HCT116 (cell line): ENCODE data around the gene SLC35F3. TPM values are rescaled to one million over a fixed set of nuclear protein-coding genes. Genes with fewer than 3 reads are reported as not detected.

Experiments
- ATAC-seq: fragments of 200-7000 bp; cut with Tn5 transposase; 2 replicates; pipeline ENCODE4 v1.9.1; 2020; ENCODE audit warnings: mild to moderate bottlenecking, moderate library complexity
- BruUV-seq: library from RNA; stranded (reverse); fragments of 400-500 nt; replicated peaks from 2 replicates; lab custom pipeline; 2021; lab: Mats Ljungman, UMichigan
- CTCF ChIA-PET: fragments of 300-600 bp; sonication (Branson Sonifier 250); formaldehyde crosslinking; loops from one replicate; lab custom pipeline; 2021; ENCODE audit warnings: antibody characterized with exemption; lab: Charles Lee
- POLR2A ChIA-PET: fragments of 300-600, 350-600 bp; sonication (Branson Sonifier 250); formaldehyde crosslinking; loops from one replicate; lab custom pipeline; 2021; ENCODE audit warnings: antibody characterized with exemption; lab: Charles Lee
- RAD21 ChIA-PET, 2 experiments: fragments of 300-600 bp; sonication (Branson Sonifier 250); formaldehyde crosslinking; loops; one replicate each; lab custom pipeline; 2023; ENCODE audit warnings: low total read pairs in 2 of 2; ENCODE audit not compliant: uncharacterized antibody in 2 of 2, unreplicated experiment in 2 of 2, low non-redundant PET in 1 of 2; lab: Charles Lee
- DNase-seq: peaks from one replicate; pipeline ENCODE4 v3.0.0-alpha.2; 2010; ENCODE audit warnings: low read depth, low spot score
- H2AFZ ChIP-seq: fragments of 200-600 bp; shearing (Covaris generic), sonication (generic); 2 replicates; pipeline ENCODE4 v1.6.1; 2017; ENCODE audit warnings: low read depth, mixed run types, mixed read lengths, antibody characterized with exemption, low read length; ENCODE audit not compliant: poor library complexity, severe bottlenecking
- H3K27ac ChIP-seq: 2 replicates; pipeline ENCODE4 v1.5.1; 2012; ENCODE audit warnings: low read depth, low read length
- H3K27me3 ChIP-seq: fragments of 200-600 bp; sonication (generic); 2 replicates; pipeline ENCODE4 v1.6.1; 2016; ENCODE audit warnings: mixed run types, low read length, mixed read lengths; ENCODE audit not compliant: insufficient read depth
- H3K36me3 ChIP-seq, 2 experiments: fragments of 200-500 bp in 1 of 2; fragments of 200-600 bp in 1 of 2; sonication (Bioruptor generic) in 1 of 2; sonication (generic) in 1 of 2; 2 replicates each; pipeline versions ENCODE4 v1.5.1 to v1.6.1; 2014 to 2016; ENCODE audit warnings: low read length in 2 of 2, inconsistent platforms in 1 of 2, mixed read lengths in 1 of 2, mixed run types in 1 of 2; ENCODE audit not compliant: insufficient read depth in 2 of 2, control insufficient read depth in 1 of 2
- H3K4me1 ChIP-seq, 2 experiments: fragments of 200-600 bp in 1 of 2; sonication (generic) in 1 of 2; 2 replicates each; pipeline versions ENCODE4 v1.5.1 to v1.6.1; 2012 to 2017; ENCODE audit warnings: low read length in 2 of 2, inconsistent platforms in 1 of 2, mild to moderate bottlenecking in 1 of 2, mixed read lengths in 1 of 2, mixed run types in 1 of 2, moderate library complexity in 1 of 2; ENCODE audit not compliant: insufficient read depth in 2 of 2, control insufficient read depth in 1 of 2
- H3K4me2 ChIP-seq: fragments of 200-600 bp; sonication (generic); 2 replicates; pipeline ENCODE4 v1.6.1; 2017; ENCODE audit warnings: mixed run types, low read length, mixed read lengths
- H3K4me3 ChIP-seq, 2 experiments: fragments of 200-600 bp in 1 of 2; sonication (generic) in 1 of 2; replicated peaks in 1 of 2; 2 replicates each; pipeline ENCODE4 v1.5.1; 2011 to 2016; ENCODE audit warnings: low read length in 2 of 2, control low read depth in 1 of 2, low read depth in 1 of 2, mild to moderate bottlenecking in 1 of 2, mixed read lengths in 1 of 2, mixed run types in 1 of 2
- H3K79me2 ChIP-seq: fragments of 200-600 bp; sonication (generic); 2 replicates; pipeline ENCODE4 v1.6.1; 2017; ENCODE audit warnings: mild to moderate bottlenecking, mixed run types, low read length, moderate library complexity, mixed read lengths; ENCODE audit not compliant: insufficient read depth
- H3K9ac ChIP-seq: fragments of 200-600 bp; sonication (generic); 2 replicates; pipeline ENCODE4 v1.6.1; 2016; ENCODE audit warnings: low read length, mixed read lengths
- H3K9me2 ChIP-seq: fragments of 200-600 bp; sonication (generic), shearing (Covaris generic); 2 replicates; pipeline ENCODE4 v1.6.1; 2017; ENCODE audit warnings: mixed run types, mild to moderate bottlenecking, moderate library complexity; ENCODE audit not compliant: insufficient read depth
- H3K9me3 ChIP-seq, 2 experiments: fragments of 200-500 bp in 1 of 2; fragments of 200-600 bp in 1 of 2; sonication (Bioruptor generic) in 1 of 2; sonication (generic) in 1 of 2; 2 replicates each; pipeline ENCODE4 v1.6.1; 2014 to 2017; ENCODE audit warnings: low read length in 2 of 2, mixed read lengths in 2 of 2, inconsistent platforms in 1 of 2, low read depth in 1 of 2, mild to moderate bottlenecking in 1 of 2, mixed run types in 1 of 2, moderate library complexity in 1 of 2; ENCODE audit not compliant: control insufficient read depth in 1 of 2, insufficient read depth in 1 of 2
- H4K20me1 ChIP-seq: fragments of 200-600 bp; sonication (generic), shearing (Covaris generic); 2 replicates; pipeline ENCODE4 v1.6.1; 2017; ENCODE audit warnings: mixed run types, mild to moderate bottlenecking, moderate library complexity; ENCODE audit not compliant: insufficient read depth
- CBX3 ChIP-seq: IDR thresholded peaks from 2 replicates; pipeline ENCODE4 v1.6.1; 2012; ENCODE audit warnings: low read depth
- CEBPB ChIP-seq: IDR thresholded peaks from 2 replicates; pipeline ENCODE4 v1.6.1; 2012; ENCODE audit warnings: low read depth
- EGR1 ChIP-seq: IDR thresholded peaks from 2 replicates; pipeline ENCODE4 v1.6.1; 2012; ENCODE audit warnings: low read depth
- EZH2 ChIP-seq: fragments of 200-600 bp; sonication (generic); IDR thresholded peaks from 2 replicates; pipeline ENCODE4 v1.6.1; 2017; ENCODE audit warnings: antibody characterized with exemption, mixed run types
- EZH2phosphoT487 ChIP-seq: fragments of 200-600 bp; IDR thresholded peaks from 2 replicates; pipeline ENCODE4 v1.6.1; 2018; ENCODE audit warnings: antibody characterized with exemption, borderline replicate concordance
- SIN3A ChIP-seq: IDR thresholded peaks from 2 replicates; pipeline ENCODE4 v1.6.1; 2012; ENCODE audit warnings: low read depth
- YY1 ChIP-seq: IDR thresholded peaks from 2 replicates; pipeline ENCODE4 v1.6.1; 2011; ENCODE audit warnings: low read length, low read depth, moderate library complexity, mild to moderate bottlenecking; ENCODE audit not compliant: insufficient replicate concordance; ENCODE audit errors: extremely low read depth
- ZNF274 ChIP-seq: fragments of 200-500 bp; sonication (Bioruptor generic); IDR thresholded peaks from 2 replicates; pipeline ENCODE4 v1.6.1; 2014; ENCODE audit warnings: mild to moderate bottlenecking, low read depth, low read length, inconsistent platforms
- intact Hi-C: fragments of 100-400 bp; cut with micrococcal nuclease; formaldehyde crosslinking; loops from 2 replicates; pipeline ENCODE4 v1.10.0; 2022
- total RNA-seq: library from RNA; stranded (reverse); gene quantifications from one replicate; pipeline ENCODE4 v1.2.1, GENCODE V29; 2021; ENCODE audit not compliant: unreplicated experiment
- TF ChIP-seq, protein P1 (sequence below): IDR thresholded peaks from 2 replicates; pipeline ENCODE4 v1.6.1; 2011; ENCODE audit warnings: mild to moderate bottlenecking, low read length, moderate library complexity; ENCODE audit not compliant: insufficient replicate concordance; ENCODE audit errors: extremely low read depth
- TF ChIP-seq, protein P2 (sequence below): IDR thresholded peaks from 2 replicates; pipeline ENCODE4 v1.6.1; 2012
- TF ChIP-seq, protein P3 (sequence below): IDR thresholded peaks from 2 replicates; pipeline ENCODE4 v1.6.1; 2012
- TF ChIP-seq, protein P4 (sequence below), 3 experiments: fragments of 200-600 bp in 1 of 3; sonication (generic) in 1 of 3; IDR thresholded peaks in 2 of 3; conservative IDR thresholded peaks in 1 of 3; 2 replicates each; pipeline ENCODE4 v1.5.1; 2012 to 2017; ENCODE audit warnings: low read depth in 2 of 3, low read length in 2 of 3, antibody characterized with exemption in 1 of 3, borderline replicate concordance in 1 of 3, control low read depth in 1 of 3, mild to moderate bottlenecking in 1 of 3, mixed read lengths in 1 of 3, mixed run types in 1 of 3, moderate library complexity in 1 of 3; ENCODE audit not compliant: insufficient read depth in 1 of 3

SLC35F3 gene
- total RNA-seq, 1 experiment from 2014 or later: 6.4 TPM

GRCh38 chr1:234369033-234369430 is 464.6 kb downstream of the SLC35F3 start:
- intact Hi-C loops: no loop called here
- no peak for DNase-seq
- TF ChIP-seq EGR1: no peak
- no TSS peak for BruUV-seq
- Histone ChIP-seq H3K9ac (no peak overlapping the region), H3K36me3 (no peaks in the 10 kb centered on the region), H3K9me2 (no peaks in the 10 kb centered on the region), H3K4me2 (no peak overlapping the region), H2AFZ (no peak overlapping the region), H3K9me3 (no peaks in the 10 kb centered on the region), H4K20me1 (no peaks in the 10 kb centered on the region), H3K79me2 (peaks cover 12% of the 10 kb centered on the region), H3K4me1 (0 out of 4 replicates have a peak, but pooled peaks cover 0 to 4% of the 10 kb centered on the region in 2 experiments), H3K27me3 (no peaks in the 10 kb centered on the region), H3K4me3 (no peak overlapping the region), H3K27ac (no peak overlapping the region)
- ATAC-seq: no peak
- ChIA-PET CTCF (no interaction called here), RAD21 (no interaction called here), POLR2A (no interaction called here)

DNA sequence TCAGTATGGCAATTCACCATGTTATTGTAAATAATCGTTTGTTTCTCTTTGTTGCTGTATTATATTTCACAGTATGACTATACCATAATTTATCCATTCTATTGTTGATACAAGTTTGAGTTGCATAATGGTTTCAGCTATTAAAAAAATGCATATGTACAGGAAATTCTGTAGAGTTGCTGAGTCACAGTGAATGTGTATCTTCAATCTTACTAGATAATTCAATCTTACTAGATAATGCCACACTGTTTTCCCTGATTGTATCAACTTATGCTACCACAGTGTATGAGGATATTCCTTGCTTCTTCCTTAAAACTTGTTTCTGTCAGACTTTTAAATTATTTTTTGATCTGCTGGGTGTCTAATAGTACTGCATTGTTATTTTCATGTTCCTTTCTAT is 465.3 kb downstream of the SLC35F3 start:
- H3K4me3 ChIP-seq: no peak overlapping the region
- RAD21 ChIA-PET: no interaction called here
- no TSS peak for BruUV-seq
- H3K9me3 ChIP-seq: no peaks in the 10 kb centered on the region
- no peaks in the 10 kb centered on the region for H3K36me3 ChIP-seq
- H3K4me2 ChIP-seq: no peak overlapping the region
- CTCF ChIA-PET: no interaction called here
- ATAC-seq (no peak), DNase-seq (no peak)
- no peaks in the 10 kb centered on the region for H3K9me2 ChIP-seq
- H3K27ac ChIP-seq: no peak overlapping the region
- H3K9ac ChIP-seq: no peak overlapping the region
- no peak for TF ChIP-seq EZH2
- no peak for TF ChIP-seq YY1
- no peak for TF ChIP-seq CEBPB
- no peak for TF ChIP-seq EZH2phosphoT487
- TF ChIP-seq, protein P1, sequence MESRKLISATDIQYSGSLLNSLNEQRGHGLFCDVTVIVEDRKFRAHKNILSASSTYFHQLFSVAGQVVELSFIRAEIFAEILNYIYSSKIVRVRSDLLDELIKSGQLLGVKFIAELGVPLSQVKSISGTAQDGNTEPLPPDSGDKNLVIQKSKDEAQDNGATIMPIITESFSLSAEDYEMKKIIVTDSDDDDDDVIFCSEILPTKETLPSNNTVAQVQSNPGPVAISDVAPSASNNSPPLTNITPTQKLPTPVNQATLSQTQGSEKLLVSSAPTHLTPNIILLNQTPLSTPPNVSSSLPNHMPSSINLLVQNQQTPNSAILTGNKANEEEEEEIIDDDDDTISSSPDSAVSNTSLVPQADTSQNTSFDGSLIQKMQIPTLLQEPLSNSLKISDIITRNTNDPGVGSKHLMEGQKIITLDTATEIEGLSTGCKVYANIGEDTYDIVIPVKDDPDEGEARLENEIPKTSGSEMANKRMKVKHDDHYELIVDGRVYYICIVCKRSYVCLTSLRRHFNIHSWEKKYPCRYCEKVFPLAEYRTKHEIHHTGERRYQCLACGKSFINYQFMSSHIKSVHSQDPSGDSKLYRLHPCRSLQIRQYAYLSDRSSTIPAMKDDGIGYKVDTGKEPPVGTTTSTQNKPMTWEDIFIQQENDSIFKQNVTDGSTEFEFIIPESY: no peak
- TF ChIP-seq, protein P2, sequence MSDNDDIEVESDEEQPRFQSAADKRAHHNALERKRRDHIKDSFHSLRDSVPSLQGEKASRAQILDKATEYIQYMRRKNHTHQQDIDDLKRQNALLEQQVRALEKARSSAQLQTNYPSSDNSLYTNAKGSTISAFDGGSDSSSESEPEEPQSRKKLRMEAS: no peak
- no peak for TF ChIP-seq SIN3A
- TF ChIP-seq CBX3: no peak
- TF ChIP-seq, protein P3, sequence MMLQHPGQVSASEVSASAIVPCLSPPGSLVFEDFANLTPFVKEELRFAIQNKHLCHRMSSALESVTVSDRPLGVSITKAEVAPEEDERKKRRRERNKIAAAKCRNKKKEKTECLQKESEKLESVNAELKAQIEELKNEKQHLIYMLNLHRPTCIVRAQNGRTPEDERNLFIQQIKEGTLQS: no peak
- no peak for TF ChIP-seq EGR1
- TF ChIP-seq, protein P4, sequence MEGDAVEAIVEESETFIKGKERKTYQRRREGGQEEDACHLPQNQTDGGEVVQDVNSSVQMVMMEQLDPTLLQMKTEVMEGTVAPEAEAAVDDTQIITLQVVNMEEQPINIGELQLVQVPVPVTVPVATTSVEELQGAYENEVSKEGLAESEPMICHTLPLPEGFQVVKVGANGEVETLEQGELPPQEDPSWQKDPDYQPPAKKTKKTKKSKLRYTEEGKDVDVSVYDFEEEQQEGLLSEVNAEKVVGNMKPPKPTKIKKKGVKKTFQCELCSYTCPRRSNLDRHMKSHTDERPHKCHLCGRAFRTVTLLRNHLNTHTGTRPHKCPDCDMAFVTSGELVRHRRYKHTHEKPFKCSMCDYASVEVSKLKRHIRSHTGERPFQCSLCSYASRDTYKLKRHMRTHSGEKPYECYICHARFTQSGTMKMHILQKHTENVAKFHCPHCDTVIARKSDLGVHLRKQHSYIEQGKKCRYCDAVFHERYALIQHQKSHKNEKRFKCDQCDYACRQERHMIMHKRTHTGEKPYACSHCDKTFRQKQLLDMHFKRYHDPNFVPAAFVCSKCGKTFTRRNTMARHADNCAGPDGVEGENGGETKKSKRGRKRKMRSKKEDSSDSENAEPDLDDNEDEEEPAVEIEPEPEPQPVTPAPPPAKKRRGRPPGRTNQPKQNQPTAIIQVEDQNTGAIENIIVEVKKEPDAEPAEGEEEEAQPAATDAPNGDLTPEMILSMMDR (IDR thresholded peaks at IDR 0.05 in 2 of 3, conservative IDR thresholded peaks at IDR 0.05 in 1 of 3; ENCODE audit: borderline replicate concordance in 1 of 3, insufficient read depth in 1 of 3, low read depth in 2 of 3, low read length in 2 of 3): no peak
- no peak for TF ChIP-seq ZNF274
- TF ChIP-seq, all 23 proteins: peak for 0
- Histone ChIP-seq H3K79me2 (peaks cover 20% of the 10 kb centered on the region), H3K4me1 (peaks cover 3 to 11% of the 10 kb centered on the region in 2 experiments; a peak in 2 of 4 replicates), H3K27me3 (no peaks in the 10 kb centered on the region), H2AFZ (no peak overlapping the region), H4K20me1 (no peaks in the 10 kb centered on the region)
- intact Hi-C loops: no loop called here
- POLR2A ChIA-PET: no interaction called here
